K562 (cell line): Measurements from ENCODE around the gene NOP16.

Source experiments
- CREB1 ChIP-seq, 2 experiments: sonication (generic) in 1 of 2; formaldehyde crosslinking in 1 of 2; IDR thresholded peaks; 2 replicates each; pipeline versions ENCODE4 v1.6.1 to v1.8.0; 2012 to 2022; ENCODE audit warnings: inconsistent platforms in 1 of 2, mild to moderate bottlenecking in 1 of 2, missing genetic modification reagents in 1 of 2, moderate library complexity in 1 of 2
- CTCFL ChIP-seq: IDR thresholded peaks from 2 replicates; pipeline ENCODE4 v1.6.1; 2011; ENCODE audit warnings: borderline replicate concordance, low read depth, mild to moderate bottlenecking, moderate library complexity, low read length; ENCODE audit not compliant: insufficient read depth, poor library complexity, severe bottlenecking
- MBD1 ChIP-seq: fragments of 250-450 bp; sonication (Bioruptor Pico); IDR thresholded peaks from 2 replicates; pipeline ENCODE4 v1.8.0; 2022; ENCODE audit warnings: inconsistent platforms
- MNT ChIP-seq, 2 experiments: fragments of 450-650 bp; conservative IDR thresholded peaks; 2 replicates each; pipeline ENCODE4 v1.6.1; 2017; ENCODE audit warnings: mild to moderate bottlenecking in 2 of 2, moderate library complexity in 2 of 2
- MYNN ChIP-seq, 2 experiments: sonication (generic); formaldehyde crosslinking in 1 of 2; IDR thresholded peaks; 2 replicates each; pipeline versions ENCODE4 v1.5.0 to v1.6.1; 2016 to 2020; ENCODE audit warnings: antibody characterized with exemption in 1 of 2, missing genetic modification reagents in 1 of 2
- TAF1 ChIP-seq: IDR thresholded peaks from 2 replicates; pipeline ENCODE4 v1.6.1; 2011; ENCODE audit warnings: mild to moderate bottlenecking, low read length, moderate library complexity; ENCODE audit not compliant: insufficient read depth, control insufficient read depth, severe bottlenecking; ENCODE audit errors: extremely low read depth
- TCFL5 ChIP-seq: fragments of 250-450 bp; sonication (Bioruptor Pico); conservative IDR thresholded peaks from 2 replicates; pipeline ENCODE4 v1.6.1; 2021; ENCODE audit warnings: mild to moderate bottlenecking, moderate library complexity, matching md5 sums

- TF ChIP-seq TAF1 (no peak), CREB1 (IDR thresholded peaks at IDR 0.05) (no peak), CREB1 (CRISPR knock-in tag; IDR thresholded peaks at IDR 0.05) (no peak), TCFL5 (CRISPR knock-in tag) (no peak), MBD1 (CRISPR knock-in tag) (no peak), MYNN (IDR thresholded peaks at IDR 0.05) (0 out of 2 replicates have a peak, but pooled peaks have one; percentile 38), MYNN (CRISPR knock-in tag; IDR thresholded peaks at IDR 0.05) (no peak), MNT (conservative IDR thresholded peaks at IDR 0.05) (no peak), CTCFL (no peak)
These were observed 54.2 kb downstream of the NOP16 start for GRCh38 chr5:176334031-176334770.
